CD14-positive monocyte (primary cell): ENCODE results near the gene CNTNAP2. TPM values are rescaled to one million over a fixed set of nuclear protein-coding genes. Genes with fewer than 3 reads are reported as not detected.

Experiments
- DNase-seq, 3 donors: peaks; one replicate each; pipeline ENCODE4 v3.0.0-alpha.2; 2011 to 2022
- H2AFZ ChIP-seq: 2 replicates; pipeline ENCODE4 v1.6.0; 2012; ENCODE audit warnings: mild to moderate bottlenecking, low read depth, low read length, inconsistent platforms; ENCODE audit not compliant: insufficient read depth, poor library complexity, severe bottlenecking
- H3K27ac ChIP-seq, 2 donors: 1 replicate in 1 of 2; 2 replicates in 1 of 2; pipeline ENCODE4 v1.5.1; 2012 to 2013; ENCODE audit warnings: low read length in 2 of 2, control low read depth in 1 of 2, inconsistent platforms in 1 of 2, low read depth in 1 of 2, mild to moderate bottlenecking in 1 of 2
- H3K27me3 ChIP-seq, 2 donors: one replicate each; pipeline versions ENCODE4 v1.6.0 to v1.6.1; 2011 to 2013; ENCODE audit warnings: low read length in 2 of 2; ENCODE audit not compliant: control insufficient read depth in 2 of 2, insufficient read depth in 2 of 2
- H3K36me3 ChIP-seq, 2 donors: replicated peaks in 1 of 2; 1 replicate in 1 of 2; 2 replicates in 1 of 2; pipeline versions ENCODE4 v1.5.1 to v1.6.1; 2012 to 2013; ENCODE audit warnings: low read length in 2 of 2, control low read depth in 1 of 2, inconsistent platforms in 1 of 2, mild to moderate bottlenecking in 1 of 2; ENCODE audit not compliant: insufficient read depth in 2 of 2, control insufficient read depth in 1 of 2
- H3K4me1 ChIP-seq, 2 donors: 1 replicate in 1 of 2; 2 replicates in 1 of 2; pipeline versions ENCODE4 v1.5.1 to v1.6.1; 2012 to 2013; ENCODE audit warnings: low read length in 2 of 2, control low read depth in 1 of 2, inconsistent platforms in 1 of 2, mild to moderate bottlenecking in 1 of 2, moderate library complexity in 1 of 2; ENCODE audit not compliant: insufficient read depth in 2 of 2, control insufficient read depth in 1 of 2
- H3K4me2 ChIP-seq: replicated peaks from 2 replicates; pipeline ENCODE3; 2012; ENCODE audit warnings: low read length, moderate library complexity, mild to moderate bottlenecking; ENCODE audit not compliant: poor library complexity, severe bottlenecking; ENCODE audit errors: extremely low read depth
- H3K4me3 ChIP-seq, 3 experiments: fragments of 200-600 bp in 1 of 3; sonication (generic) in 1 of 3; replicated peaks in 1 of 3; 1 replicate in 2 of 3; 2 replicates in 1 of 3; pipeline ENCODE4 v1.5.1; 2011 to 2013; ENCODE audit warnings: low read length in 3 of 3, mild to moderate bottlenecking in 3 of 3, control low read depth in 2 of 3, low read depth in 2 of 3, inconsistent platforms in 1 of 3, moderate library complexity in 1 of 3
- H3K79me2 ChIP-seq: 2 replicates; pipeline ENCODE4 v1.6.0; 2012; ENCODE audit warnings: mild to moderate bottlenecking, control low read depth, inconsistent platforms, low read length, moderate library complexity; ENCODE audit not compliant: insufficient read depth
- H3K9ac ChIP-seq: 2 replicates; pipeline ENCODE4 v1.6.0; 2017; ENCODE audit warnings: low read length, mild to moderate bottlenecking; ENCODE audit not compliant: insufficient read depth, poor library complexity, severe bottlenecking
- H3K9me3 ChIP-seq, 2 donors: replicated peaks in 1 of 2; 1 replicate in 1 of 2; 2 replicates in 1 of 2; pipeline versions ENCODE4 v1.5.1 to v1.6.1; 2012 to 2013; ENCODE audit warnings: low read length in 2 of 2, control low read depth in 1 of 2; ENCODE audit not compliant: control insufficient read depth in 1 of 2, insufficient read depth in 1 of 2
- H4K20me1 ChIP-seq: 2 replicates; pipeline ENCODE4 v1.6.0; 2012; ENCODE audit warnings: mild to moderate bottlenecking, low read length, control low read depth, moderate library complexity; ENCODE audit not compliant: insufficient read depth
- H3K27ac Mint-ChIP-seq, 7 donors: one replicate each; pipeline ENCODE4 v1.8.0; 2020; ENCODE audit warnings: mild to moderate bottlenecking in 7 of 7, mixed read lengths in 7 of 7, moderate library complexity in 6 of 7, inconsistent platforms in 2 of 7
- H3K27me3 Mint-ChIP-seq, 3 donors: one replicate each; pipeline ENCODE4 v1.8.0; 2021 to 2022; ENCODE audit warnings: low read depth in 3 of 3, mild to moderate bottlenecking in 3 of 3, mixed read lengths in 3 of 3, moderate library complexity in 3 of 3, inconsistent platforms in 1 of 3
- H3K36me3 Mint-ChIP-seq, 2 donors: one replicate each; pipeline ENCODE4 v1.8.0; 2020; ENCODE audit warnings: mixed read lengths in 2 of 2, inconsistent platforms in 1 of 2, mild to moderate bottlenecking in 1 of 2
- H3K4me1 Mint-ChIP-seq: one replicate; pipeline ENCODE4 v1.8.0; 2020; ENCODE audit warnings: mild to moderate bottlenecking, mixed read lengths
- H3K4me3 Mint-ChIP-seq, 2 donors: one replicate each; pipeline ENCODE4 v1.8.0; 2020; ENCODE audit warnings: mild to moderate bottlenecking in 2 of 2, mixed read lengths in 2 of 2, moderate library complexity in 1 of 2
- H3K9me3 Mint-ChIP-seq, 7 donors: one replicate each; pipeline ENCODE4 v1.8.0; 2020 to 2022; ENCODE audit warnings: mixed read lengths in 7 of 7, mild to moderate bottlenecking in 6 of 7, moderate library complexity in 6 of 7, inconsistent platforms in 2 of 7
- WGBS: methylation state at CpG from one replicate; pipeline ENCODE4 v1.1.5; 2013; ENCODE audit warnings: missing lambda C conversion rate; ENCODE audit not compliant: insufficient coverage; 5-methylcytosine and 5-hydroxymethylcytosine counted together
- intact Hi-C, 2 donors: fragments of 100-400 bp; cut with micrococcal nuclease; formaldehyde crosslinking; loops; one replicate each; pipeline versions ENCODE4 v1.15.0 to v1.15.1; 2023
- polyA plus RNA-seq, 3 donors: library from polyadenylated mRNA; depleted of rRNA in 1 of 3; unstranded in 2 of 3; stranded (reverse) in 1 of 3; fragments of 300-500 nt in 2 of 3; fragments of >200 nt in 1 of 3; fragmentation: Illumina TruSeq in 2 of 3; gene quantifications; 1 replicate in 2 of 3; 2 replicates in 1 of 3; pipeline ENCODE4 v1.2.3, GENCODE V29; 2012 to 2021
- TF ChIP-seq, protein P1 (sequence below): fragments of 200-600 bp; IDR thresholded peaks from one replicate; pipeline ENCODE4 v1.8.0; 2022; ENCODE audit warnings: antibody characterized with exemption, mild to moderate bottlenecking

Gene CNTNAP2
- polyA plus RNA-seq, 3 donors = 0.01 TPM; not detected in 2

DNA sequence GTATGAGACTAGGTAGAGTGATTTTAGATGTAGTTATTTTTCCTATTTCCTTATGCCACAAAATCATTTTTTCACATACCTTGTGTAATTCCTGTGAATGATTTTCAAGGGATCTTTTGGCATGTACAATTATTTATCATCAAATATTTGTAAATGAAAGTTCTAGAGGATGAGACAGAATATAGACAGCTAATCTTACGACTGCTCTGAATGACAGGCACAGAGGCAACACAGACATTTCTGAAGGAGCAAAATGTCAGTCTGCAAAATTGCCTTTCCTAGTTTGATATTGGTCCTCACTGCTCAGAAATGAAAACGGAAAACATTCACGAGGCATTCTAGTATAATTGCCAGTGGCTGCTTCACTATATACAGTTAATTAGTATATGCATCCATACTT is 1663.3 kb downstream of the CNTNAP2 start:
- DNase-seq = no peak
- no peak overlapping the region for H3K4me2 ChIP-seq
- no peak overlapping the region for H3K4me3 ChIP-seq
- H3K27ac ChIP-seq = no peak overlapping the region
- Mint-ChIP-seq H3K36me3 (no peaks in the 10 kb centered on the region), H3K9me3 (peaks cover 0 to 6% (median 3%) of the 10 kb centered on the region in 7 donors), H3K4me3 (no peak overlapping the region), H3K27me3 (peaks cover 0 to 2% (median 2%) of the 10 kb centered on the region in 3 donors), H3K27ac (no peak overlapping the region), H3K4me1 (no peaks in the 10 kb centered on the region)
- WGBS = 100% methylated on average over 1 of the region's 3 CpGs
- intact Hi-C loops = no loop called here
- no peaks in the 10 kb centered on the region for H3K27me3 ChIP-seq
- H3K36me3 ChIP-seq = no peaks in the 10 kb centered on the region
- no peak overlapping the region for H2AFZ ChIP-seq
- H3K4me1 ChIP-seq = no peaks in the 10 kb centered on the region
- H3K79me2 ChIP-seq = no peaks in the 10 kb centered on the region
- no peak overlapping the region for H3K9ac ChIP-seq
- TF ChIP-seq, protein P1, sequence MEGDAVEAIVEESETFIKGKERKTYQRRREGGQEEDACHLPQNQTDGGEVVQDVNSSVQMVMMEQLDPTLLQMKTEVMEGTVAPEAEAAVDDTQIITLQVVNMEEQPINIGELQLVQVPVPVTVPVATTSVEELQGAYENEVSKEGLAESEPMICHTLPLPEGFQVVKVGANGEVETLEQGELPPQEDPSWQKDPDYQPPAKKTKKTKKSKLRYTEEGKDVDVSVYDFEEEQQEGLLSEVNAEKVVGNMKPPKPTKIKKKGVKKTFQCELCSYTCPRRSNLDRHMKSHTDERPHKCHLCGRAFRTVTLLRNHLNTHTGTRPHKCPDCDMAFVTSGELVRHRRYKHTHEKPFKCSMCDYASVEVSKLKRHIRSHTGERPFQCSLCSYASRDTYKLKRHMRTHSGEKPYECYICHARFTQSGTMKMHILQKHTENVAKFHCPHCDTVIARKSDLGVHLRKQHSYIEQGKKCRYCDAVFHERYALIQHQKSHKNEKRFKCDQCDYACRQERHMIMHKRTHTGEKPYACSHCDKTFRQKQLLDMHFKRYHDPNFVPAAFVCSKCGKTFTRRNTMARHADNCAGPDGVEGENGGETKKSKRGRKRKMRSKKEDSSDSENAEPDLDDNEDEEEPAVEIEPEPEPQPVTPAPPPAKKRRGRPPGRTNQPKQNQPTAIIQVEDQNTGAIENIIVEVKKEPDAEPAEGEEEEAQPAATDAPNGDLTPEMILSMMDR = no peak
- H4K20me1 ChIP-seq = no peaks in the 10 kb centered on the region
- H3K9me3 ChIP-seq = peaks cover 0 to 4% of the 10 kb centered on the region in 2 donors

DNA sequence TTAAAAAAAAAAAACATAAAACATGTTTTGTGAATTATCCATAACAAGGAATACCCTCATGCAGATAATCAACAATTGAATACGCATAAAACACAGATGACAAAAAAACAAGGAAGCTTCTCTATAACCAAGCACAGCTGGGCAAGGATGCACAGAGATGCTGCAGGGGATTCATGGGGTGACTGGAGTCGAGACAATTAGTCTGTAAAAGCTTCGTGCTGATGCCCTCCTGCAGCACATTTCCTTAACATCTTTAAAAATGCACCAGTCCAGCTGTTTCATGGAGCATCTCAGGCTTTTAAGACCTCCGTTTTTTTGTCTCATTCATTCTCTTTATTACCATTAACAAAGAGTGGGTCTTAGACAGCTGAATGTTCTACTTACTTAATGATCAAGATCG is 1680.0 kb downstream of the CNTNAP2 start:
- Mint-ChIP-seq H3K36me3 (no peaks in the 10 kb centered on the region), H3K4me1 (no peaks in the 10 kb centered on the region), H3K4me3 (no peak overlapping the region), H3K27me3 (peaks cover 0 to 2% (median 0%) of the 10 kb centered on the region in 3 donors), H3K27ac (no peak overlapping the region), H3K9me3 (peaks cover 0 to 4% (median 1%) of the 10 kb centered on the region in 7 donors)
- 100% methylated on average over 2 of the region's 5 CpGs for WGBS
- no peaks in the 10 kb centered on the region for H3K36me3 ChIP-seq
- no peaks in the 10 kb centered on the region for H3K27me3 ChIP-seq
- H2AFZ ChIP-seq = no peak overlapping the region
- H3K4me1 ChIP-seq = no peaks in the 10 kb centered on the region
- H3K4me3 ChIP-seq = no peak overlapping the region
- TF ChIP-seq, protein P1 = no peak
- no peaks in the 10 kb centered on the region for H3K79me2 ChIP-seq
- H3K9ac ChIP-seq = no peak overlapping the region
- H3K9me3 ChIP-seq = no peaks in the 10 kb centered on the region
- intact Hi-C loops = no loop called here
- no peak overlapping the region for H3K4me2 ChIP-seq
- DNase-seq = no peak
- no peak overlapping the region for H3K27ac ChIP-seq
- H4K20me1 ChIP-seq = no peaks in the 10 kb centered on the region
